SK-N-SH (cell line): ENCODE measurements around the gene SARDH. TPM values are rescaled to one million over a fixed set of nuclear protein-coding genes. Genes with fewer than 3 reads are reported as not detected.

Source experiments
- polyA plus RNA-seq, 3 experiments: library from polyadenylated mRNA; depleted of rRNA; stranded (reverse); fragments of >200 nt; gene quantifications; 2 replicates each; pipeline ENCODE4 v1.2.3, GENCODE V29; 2012

Gene SARDH
- polyA plus RNA-seq, 1 of the 3 experiments (the other 2 are of a cell fraction): 5.9 TPM

Other genes starting within 250 kb of the SARDH start
- gene MYMK, start 213.4 kb downstream of the SARDH start, polyA plus RNA-seq (2012; rRNA removed): not detected in 2 replicates
- gene ADAMTSL2, start 203.6 kb downstream of the SARDH start, polyA plus RNA-seq (2012; rRNA removed): 0.21 and 0.31 TPM in 2 replicates
- gene FAM163B, start 129.0 kb downstream of the SARDH start, polyA plus RNA-seq (2012; rRNA removed): 0.05 and 0.15 TPM in 2 replicates
- 0.92 and 1.2 TPM in 2 replicates for gene DBH, start 102.0 kb downstream of the SARDH start, polyA plus RNA-seq (2012; rRNA removed)